Endothelial cell of umbilical vein (primary cell): ENCODE results near the gene EIF3I. TPM values are rescaled to one million over a fixed set of nuclear protein-coding genes. Genes with fewer than 3 reads are reported as not detected.

Source experiments
- BruUV-seq: library from RNA; stranded (reverse); fragments of 400-500 nt; replicated peaks from 2 replicates; lab custom pipeline; 2021; lab: Mats Ljungman, UMichigan
- CTCF ChIA-PET: fragments of 300-600, 350-600 bp; sonication (Branson Sonifier 250); formaldehyde crosslinking; loops from one replicate; lab custom pipeline; 2021; ENCODE audit warnings: antibody characterized with exemption, inconsistent platforms; lab: Charles Lee
- POLR2A ChIA-PET: fragments of 300-600, 350-600 bp; sonication (Branson Sonifier 250); formaldehyde crosslinking; loops from one replicate; lab custom pipeline; 2021; ENCODE audit warnings: antibody characterized with exemption, inconsistent platforms; lab: Charles Lee
- DNase-seq: peaks from one replicate; pipeline ENCODE4 v3.0.0-alpha.2; 2011; ENCODE audit warnings: low read depth, low spot score
- FAIRE-seq: peaks from 2 replicates; lab custom pipeline; 2011; peaks lifted over from hg19 to GRCh38; lab: Jason Lieb, UNC
- H2AFZ ChIP-seq: 2 replicates; pipeline ENCODE4 v1.6.0; 2012; ENCODE audit warnings: low read depth, low read length, control low read depth, inconsistent platforms
- H3K27ac ChIP-seq: 2 replicates; pipeline ENCODE4 v1.5.1; 2011; ENCODE audit warnings: low read depth, mild to moderate bottlenecking, control low read depth, low read length, moderate library complexity; ENCODE audit not compliant: insufficient read depth
- H3K27me3 ChIP-seq, 2 experiments: 2 replicates each; pipeline versions ENCODE4 v1.6.0 to v1.6.1; 2011; ENCODE audit warnings: low read length in 2 of 2, mixed read lengths in 1 of 2; ENCODE audit not compliant: control insufficient read depth in 2 of 2, insufficient read depth in 2 of 2
- H3K36me3 ChIP-seq, 2 experiments: 2 replicates in 1 of 2; 3 replicates in 1 of 2; pipeline ENCODE4 v1.5.1; 2011; ENCODE audit warnings: low read length in 2 of 2, mild to moderate bottlenecking in 1 of 2, moderate library complexity in 1 of 2; ENCODE audit not compliant: control insufficient read depth in 2 of 2, insufficient read depth in 2 of 2; ENCODE audit errors: extremely low read depth in 1 of 2
- H3K4me1 ChIP-seq: 3 replicates; pipeline ENCODE4 v1.5.1; 2011; ENCODE audit warnings: mild to moderate bottlenecking, low read length; ENCODE audit not compliant: control insufficient read depth, insufficient read depth; ENCODE audit errors: extremely low read depth
- H3K4me2 ChIP-seq: 2 replicates; pipeline ENCODE4 v1.6.1; 2011; ENCODE audit warnings: low read length, control low read depth, mixed read lengths; ENCODE audit not compliant: insufficient read depth
- H3K4me3 ChIP-seq, 3 experiments: fragments of 200-600 bp in 1 of 3; sonication (generic), shearing (Covaris generic) in 1 of 3; replicated peaks in 1 of 3; 2 replicates each; pipeline ENCODE4 v1.5.1; 2011 to 2016; ENCODE audit warnings: control low read depth in 3 of 3, low read length in 3 of 3, mild to moderate bottlenecking in 2 of 3, inconsistent platforms in 1 of 3, low read depth in 1 of 3, moderate library complexity in 1 of 3; ENCODE audit not compliant: insufficient read depth in 1 of 3
- H3K79me2 ChIP-seq: 2 replicates; pipeline ENCODE4 v1.6.0; 2012; ENCODE audit warnings: low read length, inconsistent platforms; ENCODE audit not compliant: control insufficient read depth, insufficient read depth
- H3K9ac ChIP-seq: replicated peaks from 2 replicates; pipeline ENCODE3; 2011; ENCODE audit warnings: low read length, control low read depth; ENCODE audit not compliant: insufficient read depth; ENCODE audit errors: extremely low read depth
- H3K9me1 ChIP-seq: replicated peaks from 3 replicates; pipeline ENCODE4 v1.6.0; 2011; ENCODE audit warnings: mild to moderate bottlenecking, low read length; ENCODE audit not compliant: control insufficient read depth, insufficient read depth; ENCODE audit errors: extremely low read depth
- H3K9me3 ChIP-seq: replicated peaks from 2 replicates; pipeline ENCODE4 v1.5.1; 2012; ENCODE audit warnings: low read length, inconsistent platforms; ENCODE audit not compliant: control insufficient read depth, insufficient read depth
- H4K20me1 ChIP-seq: replicated peaks from 2 replicates; pipeline ENCODE3; 2011; ENCODE audit warnings: mild to moderate bottlenecking, low read length; ENCODE audit not compliant: control insufficient read depth, insufficient read depth; ENCODE audit errors: extremely low read depth
- FOS ChIP-seq: IDR thresholded peaks from 2 replicates; pipeline ENCODE4 v1.6.1; 2011; ENCODE audit warnings: mild to moderate bottlenecking, low read length, moderate library complexity, borderline replicate concordance; ENCODE audit not compliant: insufficient read depth
- JUN ChIP-seq: IDR thresholded peaks from 2 replicates; pipeline ENCODE4 v1.6.1; 2011; ENCODE audit warnings: borderline replicate concordance, low read depth; ENCODE audit not compliant: insufficient read length, insufficient read depth
- POLR2AphosphoS5 ChIP-seq: IDR thresholded peaks from 2 replicates; pipeline ENCODE4 v1.6.1; 2012; ENCODE audit warnings: low read depth, mild to moderate bottlenecking, control low read depth, low read length, moderate library complexity; ENCODE audit not compliant: insufficient read depth
- dilution Hi-C: fragments of 300-500 bp; cut with MboI; formaldehyde crosslinking; loops from one replicate; pipeline ENCODE4 v1.15.0; 2019; ENCODE audit warnings: low sequenced_read_pairs; ENCODE audit not compliant: extremely low pct_ligation_motif_present
- intact Hi-C: fragments of 100-400 bp; cut with micrococcal nuclease; formaldehyde crosslinking; loops from one replicate; pipeline ENCODE4 v1.10.0; 2022
- polyA plus RNA-seq, 4 experiments: library from polyadenylated mRNA; depleted of rRNA in 3 of 4; stranded (reverse) in 3 of 4; unstranded in 1 of 4; fragments of >200 nt; gene quantifications; 2 replicates each; pipeline versions ENCODE4 v1.2.1 to v1.2.3, GENCODE V29; 2011 to 2012; ENCODE audit warnings: missing spikeins in 1 of 4
- total RNA-seq: library from RNA; stranded (reverse); gene quantifications from 2 replicates; pipeline ENCODE4 v1.2.3, GENCODE V29; 2021
- TF ChIP-seq, protein P1 (sequence below), 2 donors: IDR thresholded peaks; 1 replicate in 1 of 2; 2 replicates in 1 of 2; pipeline ENCODE4 v1.5.1; 2011; ENCODE audit warnings: low read length in 2 of 2, mild to moderate bottlenecking in 2 of 2, moderate library complexity in 2 of 2, control low read depth in 1 of 2, inconsistent platforms in 1 of 2, low read depth in 1 of 2; ENCODE audit not compliant: insufficient read depth in 1 of 2; ENCODE audit errors: extremely low read depth in 1 of 2

Gene EIF3I
- total and polyA plus RNA-seq, 2 donors (not counting 3 experiments of a cell fraction or from before 2014, with no cell fraction given) = 186 to 331 TPM

DNA sequence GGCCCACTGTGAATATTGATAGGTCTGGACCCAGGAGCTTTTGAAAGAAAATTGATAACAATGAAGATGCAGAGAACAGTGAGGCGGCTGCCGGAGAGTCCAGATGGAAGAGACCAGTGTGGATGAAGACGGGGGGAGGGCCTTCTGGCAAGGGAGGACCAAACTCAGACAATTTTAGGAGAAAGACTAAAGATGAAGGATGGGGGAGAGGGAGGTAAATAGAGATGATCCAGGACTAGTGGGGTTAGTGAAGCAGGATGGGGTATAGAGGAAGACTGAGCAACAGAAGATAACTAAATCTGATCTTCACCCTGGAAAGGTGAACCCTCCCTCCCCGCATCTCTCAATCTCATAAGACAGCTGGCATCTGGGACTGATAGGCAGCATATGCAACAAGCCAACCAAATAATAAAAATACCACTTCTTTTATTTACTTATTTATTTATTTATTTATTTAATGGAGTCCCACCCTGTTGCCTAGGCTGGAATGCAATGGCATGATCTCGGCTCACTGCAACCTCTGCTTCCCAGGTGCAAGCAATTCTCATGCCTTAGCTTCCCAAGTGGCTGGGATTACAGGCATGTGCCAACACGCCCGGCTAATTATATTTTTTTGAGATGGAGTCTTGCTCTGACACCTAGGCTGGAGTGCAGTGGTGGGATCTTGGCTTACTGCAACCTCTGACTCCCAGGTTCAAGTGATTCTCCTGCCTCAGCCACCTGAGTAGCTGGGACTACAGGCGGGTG is 10.5 kb downstream of the EIF3I start:
- BruUV-seq = no TSS peak
- dilution Hi-C loops (no loop called here), intact Hi-C loops (no loop called here)
- DNase-seq (no peak), FAIRE-seq (no peak)
- Histone ChIP-seq H3K4me1 (peaks cover 8% of the 10 kb centered on the region), H3K27ac (no peak overlapping the region), H3K27me3 (no peaks in the 10 kb centered on the region), H3K4me3 (no peak overlapping the region), H3K9ac (no peak overlapping the region), H3K9me1 (no peaks in the 10 kb centered on the region), H2AFZ (no peak overlapping the region), H3K79me2 (no peaks in the 10 kb centered on the region), H4K20me1 (no peaks in the 10 kb centered on the region), H3K4me2 (no peak overlapping the region), H3K36me3 (peaks cover 7 to 29% of the 10 kb centered on the region in 2 experiments), H3K9me3 (no peaks in the 10 kb centered on the region)
- TF ChIP-seq POLR2AphosphoS5 (peak; percentile 8), FOS (no peak)
- ChIA-PET CTCF (interaction anchor here (1.9 to 2.7 kb wide), 2 partner anchors 8 to 17 kb away, joined by 6 to 13 read pairs; no protein-coding TSS in a partner anchor), POLR2A (interaction anchor here (0.6 kb wide), 1 partner anchor 119 kb away, joined by 5 read pairs; no protein-coding TSS in a partner anchor)

- dilution Hi-C loops (no loop called here), intact Hi-C loops (no loop called here)
- Histone ChIP-seq H3K9ac (no peak overlapping the region), H3K79me2 (no peaks in the 10 kb centered on the region), H3K4me3 (no peak overlapping the region), H3K27me3 (no peaks in the 10 kb centered on the region), H3K4me2 (no peak overlapping the region), H3K9me3 (no peaks in the 10 kb centered on the region), H3K27ac (no peak overlapping the region), H3K4me1 (peaks cover 8% of the 10 kb centered on the region), H3K36me3 (peaks cover 0 to 16% of the 10 kb centered on the region in 2 experiments), H3K9me1 (no peaks in the 10 kb centered on the region), H4K20me1 (no peaks in the 10 kb centered on the region), H2AFZ (no peak overlapping the region)
- ChIA-PET POLR2A (no interaction called here), CTCF (interaction anchor here (1.0 to 8.4 kb wide), 2 partner anchors 14 to 19 kb away, joined by 3 to 73 read pairs; partner anchors contain the start of genes FAM167B and LCK)
- no peak for DNase-seq
- BruUV-seq = no TSS peak
- no peak for FAIRE-seq
- TF ChIP-seq JUN = no peak
- TF ChIP-seq, protein P1, sequence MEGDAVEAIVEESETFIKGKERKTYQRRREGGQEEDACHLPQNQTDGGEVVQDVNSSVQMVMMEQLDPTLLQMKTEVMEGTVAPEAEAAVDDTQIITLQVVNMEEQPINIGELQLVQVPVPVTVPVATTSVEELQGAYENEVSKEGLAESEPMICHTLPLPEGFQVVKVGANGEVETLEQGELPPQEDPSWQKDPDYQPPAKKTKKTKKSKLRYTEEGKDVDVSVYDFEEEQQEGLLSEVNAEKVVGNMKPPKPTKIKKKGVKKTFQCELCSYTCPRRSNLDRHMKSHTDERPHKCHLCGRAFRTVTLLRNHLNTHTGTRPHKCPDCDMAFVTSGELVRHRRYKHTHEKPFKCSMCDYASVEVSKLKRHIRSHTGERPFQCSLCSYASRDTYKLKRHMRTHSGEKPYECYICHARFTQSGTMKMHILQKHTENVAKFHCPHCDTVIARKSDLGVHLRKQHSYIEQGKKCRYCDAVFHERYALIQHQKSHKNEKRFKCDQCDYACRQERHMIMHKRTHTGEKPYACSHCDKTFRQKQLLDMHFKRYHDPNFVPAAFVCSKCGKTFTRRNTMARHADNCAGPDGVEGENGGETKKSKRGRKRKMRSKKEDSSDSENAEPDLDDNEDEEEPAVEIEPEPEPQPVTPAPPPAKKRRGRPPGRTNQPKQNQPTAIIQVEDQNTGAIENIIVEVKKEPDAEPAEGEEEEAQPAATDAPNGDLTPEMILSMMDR (IDR thresholded peaks at IDR 0.05; ENCODE audit: extremely low read depth in 1 of 2, insufficient read depth in 1 of 2, low read depth in 1 of 2, low read length in 2 of 2) = no peak
These were observed 12.6 kb downstream of the EIF3I start for GRCh38 chr1:32234792-32235191.
